Activated CD4-positive, alpha-beta memory T cell treated with anti-CD3 and anti-CD28 coated beads, Interleukin-2, amount 10 ng/mL, durations not matched to agents 7 days and 5 days (primary cell): Measurements from ENCODE around the gene IMPA2. TPM values are rescaled to one million over a fixed set of nuclear protein-coding genes. Genes with fewer than 3 reads are reported as not detected.

ENCODE experiments used
- CTCF ChIA-PET: fragments of 350-600 bp; sonication (Branson Sonifier 250); formaldehyde crosslinking; loops from one replicate; lab custom pipeline; 2021; ENCODE audit warnings: antibody characterized with exemption, inconsistent platforms; lab: Charles Lee
- POLR2A ChIA-PET: fragments of 350-600 bp; sonication (Branson Sonifier 250); formaldehyde crosslinking; loops from one replicate; lab custom pipeline; 2021; ENCODE audit warnings: antibody characterized with exemption; lab: Charles Lee
- DNase-seq: peaks from one replicate; pipeline ENCODE4 v3.0.0-alpha.2; 2020
- H3K27ac Mint-ChIP-seq: one replicate; pipeline ENCODE4 v1.8.0; 2021; ENCODE audit warnings: mild to moderate bottlenecking, mixed read lengths
- H3K27me3 Mint-ChIP-seq: one replicate; pipeline ENCODE4 v1.8.0; 2021; ENCODE audit warnings: mixed read lengths
- H3K36me3 Mint-ChIP-seq: one replicate; pipeline ENCODE4 v1.8.0; 2021; ENCODE audit warnings: low read depth, mixed read lengths
- H3K4me1 Mint-ChIP-seq: one replicate; pipeline ENCODE4 v1.8.0; 2021; ENCODE audit warnings: mixed read lengths
- H3K4me3 Mint-ChIP-seq: one replicate; pipeline ENCODE4 v1.8.0; 2021; ENCODE audit warnings: mild to moderate bottlenecking, mixed read lengths
- H3K9me3 Mint-ChIP-seq: one replicate; pipeline ENCODE4 v1.8.0; 2021; ENCODE audit warnings: mixed read lengths
- total RNA-seq, 2 experiments: library from RNA; stranded (reverse); gene quantifications; one replicate each; pipeline ENCODE4 v1.2.3, GENCODE V29; 2021

The IMPA2 gene
- total RNA-seq, 2 experiments from 2014 or later: 12.6 to 15.4 TPM

DNA sequence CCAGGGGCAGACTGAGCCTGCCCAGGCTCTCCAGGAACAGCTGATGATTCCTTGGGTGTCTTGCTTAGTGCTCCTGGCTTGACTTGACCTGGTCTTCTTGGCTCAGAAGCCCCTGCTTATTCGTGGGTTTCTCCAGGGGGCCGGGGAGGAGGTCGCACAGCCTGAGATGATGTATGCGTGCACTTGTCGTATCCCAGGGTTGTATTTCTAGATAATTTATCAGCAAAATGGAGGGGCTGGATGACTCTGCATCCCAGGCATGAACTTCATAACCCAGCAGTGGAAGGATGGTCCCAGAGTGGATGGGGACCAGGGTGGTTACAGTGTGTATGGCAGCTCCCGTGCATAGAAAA lies 25.2 kb downstream of the IMPA2 start:
- DNase-seq: no peak
- H3K27ac Mint-ChIP-seq: no peak overlapping the region
- CTCF ChIA-PET: no interaction called here
- H3K9me3 Mint-ChIP-seq: no peaks in the 10 kb centered on the region
- peaks cover 9% of the 10 kb centered on the region for H3K4me1 Mint-ChIP-seq
- H3K27me3 Mint-ChIP-seq: no peaks in the 10 kb centered on the region
- H3K4me3 Mint-ChIP-seq: no peak overlapping the region
- H3K36me3 Mint-ChIP-seq: no peaks in the 10 kb centered on the region
- POLR2A ChIA-PET: no interaction called here

DNA sequence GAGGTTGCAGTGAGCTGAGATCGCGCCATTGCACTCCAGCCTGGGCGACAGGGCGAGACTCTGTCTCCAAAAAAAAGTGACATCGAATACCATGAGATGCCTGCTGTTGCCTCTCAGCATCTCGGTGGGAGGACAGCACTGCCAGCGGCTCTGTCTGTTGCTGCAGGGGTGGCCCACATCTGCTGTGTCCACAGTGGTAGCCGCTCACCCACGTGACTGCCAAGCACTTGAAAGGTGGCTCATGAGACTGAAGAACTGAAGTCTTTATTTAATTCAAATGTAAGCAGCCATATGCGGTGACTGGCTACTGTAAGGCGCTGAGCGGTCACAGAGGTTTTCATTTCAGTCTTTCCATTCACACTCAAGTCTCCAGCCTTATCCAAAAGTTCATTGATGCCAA lies 25.8 kb downstream of the IMPA2 start:
- H3K27ac Mint-ChIP-seq: no peak overlapping the region
- H3K4me3 Mint-ChIP-seq: no peak overlapping the region
- no peak for DNase-seq
- CTCF ChIA-PET: no interaction called here
- no peaks in the 10 kb centered on the region for H3K27me3 Mint-ChIP-seq
- H3K4me1 Mint-ChIP-seq: peaks cover 9% of the 10 kb centered on the region
- POLR2A ChIA-PET: no interaction called here
- H3K36me3 Mint-ChIP-seq: no peaks in the 10 kb centered on the region
- no peaks in the 10 kb centered on the region for H3K9me3 Mint-ChIP-seq

- no peak for DNase-seq
- CTCF ChIA-PET: interaction anchor here (1.1 kb wide), 1 partner anchor 275 kb away, joined by 3 read pairs; no protein-coding TSS in a partner anchor
- POLR2A ChIA-PET: no interaction called here
- H3K27ac Mint-ChIP-seq: no peak overlapping the region
- H3K4me3 Mint-ChIP-seq: no peak overlapping the region
- H3K9me3 Mint-ChIP-seq: no peaks in the 10 kb centered on the region
- H3K27me3 Mint-ChIP-seq: no peaks in the 10 kb centered on the region
- peaks cover 9% of the 10 kb centered on the region for H3K4me1 Mint-ChIP-seq
- H3K36me3 Mint-ChIP-seq: no peaks in the 10 kb centered on the region
Observed at GRCh38 chr18:12008181-12008767, 27.0 kb downstream of the IMPA2 start.

DNA sequence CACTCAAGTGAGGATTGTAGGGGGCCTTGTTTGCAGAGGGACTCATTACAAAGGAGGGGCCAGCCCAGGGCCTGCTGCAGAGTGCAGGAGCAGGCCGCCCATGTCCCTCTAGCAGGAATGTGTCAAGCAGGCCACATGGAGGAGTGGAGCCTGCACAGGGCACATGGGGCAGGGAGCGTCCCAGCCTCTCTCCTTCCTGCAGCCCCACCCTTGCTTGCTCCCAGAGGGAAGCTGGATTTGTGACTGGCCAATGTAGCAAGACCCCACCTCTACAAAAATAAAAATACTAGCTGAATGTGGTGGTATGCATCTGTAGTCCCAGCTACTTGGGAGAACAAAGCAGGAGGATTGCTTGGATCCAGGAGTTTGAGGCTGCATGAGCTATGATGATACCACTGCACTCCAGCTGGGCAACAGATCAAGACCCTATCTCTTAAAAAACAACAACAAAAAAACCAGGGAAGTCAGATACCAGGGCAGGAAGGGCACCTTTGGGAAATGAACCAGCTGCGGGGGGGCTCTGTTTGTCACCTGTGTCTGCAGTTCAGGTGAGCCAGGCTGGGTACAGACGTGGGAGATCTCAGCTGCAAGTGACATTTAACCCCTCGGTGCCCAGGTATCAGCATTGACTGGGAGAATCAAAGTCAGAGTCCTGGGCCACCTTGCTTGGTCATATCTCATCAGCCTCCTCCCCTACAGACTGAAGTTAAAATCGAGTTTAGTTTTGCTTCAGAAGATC lies 27.7 kb downstream of the IMPA2 start:
- no peaks in the 10 kb centered on the region for H3K9me3 Mint-ChIP-seq
- no peaks in the 10 kb centered on the region for H3K36me3 Mint-ChIP-seq
- POLR2A ChIA-PET: no interaction called here

GRCh38 chr18:12009581-12010140 lies 28.4 kb downstream of the IMPA2 start:
- H3K36me3 Mint-ChIP-seq: no peaks in the 10 kb centered on the region
- CTCF ChIA-PET: no interaction called here
- H3K4me3 Mint-ChIP-seq: no peak overlapping the region
- H3K27me3 Mint-ChIP-seq: no peaks in the 10 kb centered on the region
- no peak overlapping the region for H3K27ac Mint-ChIP-seq
- DNase-seq: no peak
- POLR2A ChIA-PET: no interaction called here
- no peaks in the 10 kb centered on the region for H3K9me3 Mint-ChIP-seq
- H3K4me1 Mint-ChIP-seq: peaks cover 9% of the 10 kb centered on the region

More for the DNA sequence above, 27.7 kb downstream of the IMPA2 start:
- DNase-seq: no peak
- H3K4me3 Mint-ChIP-seq: no peak overlapping the region
- H3K27me3 Mint-ChIP-seq: no peaks in the 10 kb centered on the region
- CTCF ChIA-PET: interaction anchor here (1.1 kb wide), 1 partner anchor 275 kb away, joined by 3 read pairs; no protein-coding TSS in a partner anchor
- peaks cover 9% of the 10 kb centered on the region for H3K4me1 Mint-ChIP-seq
- H3K27ac Mint-ChIP-seq: no peak overlapping the region

DNA sequence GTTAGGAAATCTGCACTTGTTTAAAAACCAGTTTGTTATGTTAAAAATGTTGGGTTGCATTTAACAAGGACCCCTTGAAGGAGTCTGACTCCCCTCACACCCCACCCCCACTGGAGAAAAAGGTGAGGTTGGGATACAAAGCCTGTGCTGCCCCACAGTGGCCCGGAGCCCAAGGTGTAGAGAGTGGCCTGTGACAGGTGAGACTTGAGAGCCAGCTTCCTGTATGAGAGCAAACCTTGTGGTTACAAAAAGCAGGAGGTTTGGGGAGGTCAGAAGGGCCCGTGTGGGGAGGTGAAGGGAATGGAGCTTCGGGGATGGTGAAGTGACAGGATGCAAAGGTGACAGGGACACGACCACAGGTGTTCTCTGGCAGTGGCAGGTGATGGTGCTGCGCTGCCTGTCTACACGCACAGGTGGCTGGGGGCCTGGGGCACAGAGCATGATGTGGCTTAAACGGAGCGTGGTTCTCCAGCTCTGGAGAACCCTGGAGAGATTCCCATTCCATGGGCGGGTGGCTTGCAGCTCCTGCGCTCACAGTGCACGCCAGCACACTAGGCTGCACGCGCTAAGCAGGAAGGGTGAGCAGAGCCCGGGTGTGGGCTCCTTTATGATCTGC lies 29.0 kb downstream of the IMPA2 start:
- POLR2A ChIA-PET: no interaction called here
- no peaks in the 10 kb centered on the region for H3K27me3 Mint-ChIP-seq

DNA sequence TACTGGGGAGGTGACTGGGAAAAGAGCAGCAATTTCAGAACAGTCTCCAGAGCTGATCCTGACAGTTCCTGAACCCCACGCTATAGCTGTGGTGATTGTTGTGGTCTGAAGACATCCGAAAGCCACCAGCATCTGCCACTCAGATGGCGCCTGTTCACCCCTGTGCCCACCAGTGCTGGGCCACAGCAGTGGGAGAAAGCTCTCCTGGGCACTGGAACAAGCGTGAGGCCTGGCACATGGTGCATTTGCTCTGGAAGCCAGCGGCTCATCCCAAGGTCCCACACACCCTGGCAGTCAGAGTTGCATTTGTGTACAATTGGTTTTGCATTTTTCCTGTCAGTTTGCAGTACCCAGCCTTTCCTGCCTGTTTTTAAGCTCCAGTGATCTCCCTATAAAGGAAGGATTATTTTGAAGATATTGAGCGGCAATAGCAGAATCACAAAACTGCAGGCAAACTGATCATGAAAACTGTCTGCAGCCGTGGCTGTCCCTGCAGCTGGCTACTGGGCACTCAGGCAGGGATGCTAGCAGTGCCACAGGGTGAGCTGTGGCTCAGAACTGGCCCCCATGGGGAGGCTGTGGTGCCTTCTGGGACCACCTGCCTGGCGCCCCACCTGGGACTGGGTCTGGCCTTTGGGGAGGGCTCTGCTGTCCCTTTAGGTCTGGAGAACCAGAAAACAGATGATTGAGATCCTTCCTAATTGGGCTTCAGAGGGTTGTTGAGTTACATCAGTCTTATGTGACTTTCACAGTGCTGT lies 30.1 kb downstream of the IMPA2 start:
- POLR2A ChIA-PET: no interaction called here
- no peaks in the 10 kb centered on the region for H3K36me3 Mint-ChIP-seq
- no peak for DNase-seq
- no peaks in the 10 kb centered on the region for H3K9me3 Mint-ChIP-seq
- H3K27me3 Mint-ChIP-seq: no peaks in the 10 kb centered on the region
- CTCF ChIA-PET: no interaction called here
- no peaks in the 10 kb centered on the region for H3K4me1 Mint-ChIP-seq
- no peak overlapping the region for H3K27ac Mint-ChIP-seq
- H3K4me3 Mint-ChIP-seq: no peak overlapping the region

More for the DNA sequence above, 29.0 kb downstream of the IMPA2 start:
- Mint-ChIP-seq H3K4me3 (no peak overlapping the region), H3K27ac (no peak overlapping the region), H3K9me3 (no peaks in the 10 kb centered on the region), H3K4me1 (peaks cover 6% of the 10 kb centered on the region), H3K36me3 (no peaks in the 10 kb centered on the region)
- DNase-seq: no peak
- CTCF ChIA-PET: no interaction called here

- no peak overlapping the region for H3K27ac Mint-ChIP-seq
- CTCF ChIA-PET: interaction anchor here (1.7 kb wide), 1 partner anchor 74 kb away, joined by 5 read pairs; no protein-coding TSS in a partner anchor
Observed at GRCh38 chr18:12011957-12012549, 30.7 kb downstream of the IMPA2 start.

GRCh38 chr18:12012697-12013096 lies 31.4 kb downstream of the IMPA2 start:
- Mint-ChIP-seq H3K9me3 (no peaks in the 10 kb centered on the region), H3K4me1 (no peaks in the 10 kb centered on the region), H3K27ac (no peak overlapping the region), H3K4me3 (no peak overlapping the region), H3K27me3 (no peaks in the 10 kb centered on the region), H3K36me3 (no peaks in the 10 kb centered on the region)
- no peak for DNase-seq
- ChIA-PET POLR2A (no interaction called here), CTCF (interaction anchor here (1.7 kb wide), 1 partner anchor 75 kb away, joined by 5 read pairs; no protein-coding TSS in a partner anchor)

More at GRCh38 chr18:12011957-12012549, 30.7 kb downstream of the IMPA2 start:
- Mint-ChIP-seq H3K4me1 (no peaks in the 10 kb centered on the region), H3K36me3 (no peaks in the 10 kb centered on the region), H3K9me3 (no peaks in the 10 kb centered on the region), H3K4me3 (no peak overlapping the region), H3K27me3 (no peaks in the 10 kb centered on the region)
- DNase-seq: no peak
- POLR2A ChIA-PET: no interaction called here

- no peaks in the 10 kb centered on the region for H3K36me3 Mint-ChIP-seq
- H3K4me1 Mint-ChIP-seq: no peaks in the 10 kb centered on the region
- no peak overlapping the region for H3K4me3 Mint-ChIP-seq
- H3K9me3 Mint-ChIP-seq: no peaks in the 10 kb centered on the region
- H3K27ac Mint-ChIP-seq: no peak overlapping the region
- ChIA-PET POLR2A (no interaction called here), CTCF (interaction anchor here (1.7 kb wide), 1 partner anchor 75 kb away, joined by 5 read pairs; no protein-coding TSS in a partner anchor)
- no peak for DNase-seq
- H3K27me3 Mint-ChIP-seq: no peaks in the 10 kb centered on the region
Observed at GRCh38 chr18:12013186-12013916, 32.0 kb downstream of the IMPA2 start.

DNA sequence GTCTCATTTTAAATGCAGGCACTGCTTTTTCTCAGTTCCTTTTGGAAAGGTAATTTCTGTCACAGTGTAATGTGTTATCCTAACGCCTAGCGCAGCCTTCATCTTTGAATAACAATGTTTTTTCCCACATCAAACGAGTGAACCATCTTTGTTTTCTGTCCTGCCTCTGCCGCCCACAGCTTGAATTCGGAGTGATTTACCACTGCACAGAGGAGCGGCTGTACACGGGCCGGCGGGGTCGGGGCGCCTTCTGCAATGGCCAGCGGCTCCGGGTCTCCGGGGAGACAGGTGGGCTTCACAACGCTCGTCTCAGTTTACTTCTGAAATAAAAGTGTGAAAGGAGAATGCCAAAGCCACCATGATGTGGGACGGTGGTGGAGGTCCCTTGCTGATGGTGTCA lies 32.8 kb downstream of the IMPA2 start:
- H3K36me3 Mint-ChIP-seq: no peaks in the 10 kb centered on the region
- H3K9me3 Mint-ChIP-seq: no peaks in the 10 kb centered on the region
- ChIA-PET POLR2A (no interaction called here), CTCF (no interaction called here)
- no peaks in the 10 kb centered on the region for H3K4me1 Mint-ChIP-seq
- DNase-seq: no peak
- H3K27ac Mint-ChIP-seq: no peak overlapping the region
- H3K4me3 Mint-ChIP-seq: no peak overlapping the region
- no peaks in the 10 kb centered on the region for H3K27me3 Mint-ChIP-seq
